Melanocyte of skin (primary cell): Measurements from ENCODE around the gene FAM81A. TPM values are rescaled to one million over a fixed set of nuclear protein-coding genes. Genes with fewer than 3 reads are reported as not detected.

Experiments
- small RNA-seq, 2 donors: library from RNA; depleted of rRNA; stranded (forward); fragments of <200 nt; gene quantifications; one replicate each; pipeline ENCODE3, GENCODE V24; 2012
- total RNA-seq, 2 donors: library from RNA; depleted of rRNA; stranded (reverse); fragments of >200 nt; gene quantifications; 2 replicates each; pipeline ENCODE4 v1.2.3, GENCODE V29; 2012

The FAM81A gene
- 1 to 10 TPM; 2.3 to 2.4 TPM for total RNA-seq

DNA sequence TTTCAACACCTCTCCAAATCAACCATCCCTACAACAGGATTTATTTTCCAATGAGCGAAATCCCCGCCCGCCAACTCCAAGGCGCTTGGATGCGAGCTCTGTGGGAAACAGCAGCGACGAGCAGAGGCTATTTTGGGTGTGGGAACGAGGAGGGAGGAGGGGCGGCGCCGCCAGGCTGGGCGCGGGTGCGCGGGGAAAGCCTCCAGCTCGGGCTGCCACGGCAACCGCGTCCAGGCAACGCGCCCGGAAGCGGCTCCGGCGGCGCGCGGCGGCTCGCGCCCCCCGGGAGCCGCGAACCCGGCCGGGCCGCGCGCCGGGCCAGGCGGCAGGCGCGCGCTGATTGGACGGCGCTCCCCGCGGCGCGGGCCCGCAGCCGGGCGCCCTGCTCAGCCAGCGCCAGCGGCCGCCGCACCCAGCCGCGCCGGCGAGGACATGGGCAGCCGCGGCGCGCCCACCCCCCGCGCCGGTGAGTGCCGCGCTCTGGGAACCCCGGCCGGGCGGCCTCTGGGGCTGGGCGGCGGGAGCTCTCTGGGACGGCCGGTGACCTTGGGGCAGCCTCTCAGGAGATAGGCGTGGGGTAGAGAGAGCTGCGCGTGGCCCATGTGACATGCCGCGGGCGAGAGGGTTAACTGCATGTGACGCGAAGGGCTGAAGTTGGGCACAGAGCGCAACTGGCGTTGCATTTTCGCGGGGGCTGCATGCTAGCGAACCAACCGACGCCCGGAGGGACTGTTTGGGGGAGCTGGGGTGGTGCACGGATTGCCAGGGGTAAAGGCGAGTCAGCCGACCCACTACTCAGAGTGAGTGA lies at the start of gene FAM81A:
FAM81A (plus strand) TSS at position 370 of the 808 bp plus-strand sequence. CDS start 20,441 bp downstream, outside the sequence.

Small RNA genes within 50 kb of the gene (small RNA-seq; reads per million reads assigned to genes)
- gene RF00019 = 0 reads per million in 2 donors

Other genes with a start within 250 kb of the FAM81A start
- gene LDHAL6B, start 231.3 kb upstream of the FAM81A start, total RNA-seq = not detected
- 100 to 1,000 TPM; 157 to 184 TPM for gene MYO1E, start 65.3 kb upstream of the FAM81A start, total RNA-seq
- under 1 TPM; 0.33 to 0.69 TPM for gene GCNT3, start 173.6 kb downstream of the FAM81A start, total RNA-seq
- 10 to 100 TPM; 37.2 to 47.6 TPM for gene GTF2A2, start 219.3 kb downstream of the FAM81A start, total RNA-seq